Activated T-cell treated with anti-CD3 and anti-CD28 coated beads for 48 hours (primary cell): ENCODE results near the gene CREB1.
"Not testable (repeated sequence)": the region's sequence is repeated elsewhere in the genome, so short reads cannot be mapped to it uniquely, and the experiment has no call there.

ENCODE experiments used
- DNase-seq: peaks from one replicate; pipeline ENCODE4 v3.0.0-alpha.2; 2020; ENCODE audit warnings: low read depth

Gene CREB1

GRCh38 chr2:207617011-207617671, 87.4 kb downstream of the CREB1 start:
- no peak for DNase-seq

GRCh38 chr2:207619764-207620203, 90.0 kb downstream of the CREB1 start:
- no peak for DNase-seq

GRCh38 chr2:207621501-207622039, 91.8 kb downstream of the CREB1 start:
- DNase-seq = no peak

- DNase-seq = peak; percentile 60
Measured at GRCh38 chr2:207624185-207625013, 94.6 kb downstream of the CREB1 start.

GRCh38 chr2:207625014-207625907, 95.5 kb downstream of the CREB1 start, which contains the start of gene METTL21A:
Gene METTL21A, minus strand, starts transcription at chr2:207625394. Its CDS starts 1,019 bp downstream, at chr2:207624375.
- peak; percentile 93 for DNase-seq

- DNase-seq = no peak
Measured at GRCh38 chr2:207629553-207629952, 99.8 kb downstream of the CREB1 start.

GRCh38 chr2:207630491-207630890, 100.7 kb downstream of the CREB1 start:
- no peak for DNase-seq

GRCh38 chr2:207632575-207633493, 103.1 kb downstream of the CREB1 start:
- peak; percentile 8 for DNase-seq

- no peak for DNase-seq
Measured at GRCh38 chr2:207633686-207634085, 103.9 kb downstream of the CREB1 start.

GRCh38 chr2:207635468-207636200, 105.9 kb downstream of the CREB1 start:
- DNase-seq = no peak

- DNase-seq = not testable (repeated sequence)
Measured at GRCh38 chr2:207639288-207639687, 109.5 kb downstream of the CREB1 start.

- DNase-seq = no peak
Measured at GRCh38 chr2:207640160-207640559, 110.4 kb downstream of the CREB1 start.

- DNase-seq = no peak
Measured at GRCh38 chr2:207640661-207641060, 110.9 kb downstream of the CREB1 start.

- DNase-seq = no peak
Measured at GRCh38 chr2:207643892-207644291, 114.1 kb downstream of the CREB1 start.

GRCh38 chr2:207646582-207646981, 116.8 kb downstream of the CREB1 start:
- not testable (repeated sequence) for DNase-seq
